HG03045 (cell line): ENCODE measurements around the gene RTN4RL2.

Experiments used
- ATAC-seq: cut with Tn5 transposase; IDR thresholded peaks from one replicate; pipeline ENCODE4 v1.9.1; 2021; ENCODE audit warnings: mild to moderate bottlenecking, moderate library complexity; ENCODE audit not compliant: unreplicated experiment

The RTN4RL2 gene

GRCh38 chr11:57498540-57498939, 38.2 kb downstream of the RTN4RL2 start:
- no peak for ATAC-seq

DNA sequence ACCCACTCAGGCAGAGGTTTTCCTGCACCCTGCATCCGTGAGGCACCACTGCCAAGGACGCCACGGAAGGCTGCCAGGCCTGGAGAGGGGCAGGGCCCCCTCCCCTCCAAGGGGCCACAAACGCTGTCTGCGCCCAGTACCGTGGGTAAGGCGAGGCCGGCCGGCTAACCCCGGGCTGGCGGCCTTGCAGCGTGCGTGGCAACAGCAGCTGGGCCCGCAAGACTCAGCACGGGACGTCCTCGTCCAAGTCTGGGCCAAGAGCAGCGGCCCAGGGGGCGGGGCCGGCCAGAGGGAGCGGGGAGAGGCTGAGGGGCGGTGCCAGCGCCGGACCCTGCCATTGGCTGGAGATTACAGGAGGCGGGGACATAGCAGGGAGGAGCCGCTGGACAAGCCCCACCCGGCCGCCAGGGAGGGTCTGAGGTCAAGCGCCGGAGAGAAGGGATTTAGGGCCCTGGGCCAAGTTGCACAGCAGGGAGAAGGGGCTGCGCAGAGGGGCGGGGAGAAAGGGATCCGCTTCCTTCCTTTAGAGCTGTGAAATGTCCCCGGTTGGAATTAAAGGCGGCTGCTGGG, 39.2 kb downstream of the RTN4RL2 start:
- ATAC-seq: peak; percentile 94

- ATAC-seq: no peak
Observed at GRCh38 chr11:57499983-57500461, 39.7 kb downstream of the RTN4RL2 start.

DNA sequence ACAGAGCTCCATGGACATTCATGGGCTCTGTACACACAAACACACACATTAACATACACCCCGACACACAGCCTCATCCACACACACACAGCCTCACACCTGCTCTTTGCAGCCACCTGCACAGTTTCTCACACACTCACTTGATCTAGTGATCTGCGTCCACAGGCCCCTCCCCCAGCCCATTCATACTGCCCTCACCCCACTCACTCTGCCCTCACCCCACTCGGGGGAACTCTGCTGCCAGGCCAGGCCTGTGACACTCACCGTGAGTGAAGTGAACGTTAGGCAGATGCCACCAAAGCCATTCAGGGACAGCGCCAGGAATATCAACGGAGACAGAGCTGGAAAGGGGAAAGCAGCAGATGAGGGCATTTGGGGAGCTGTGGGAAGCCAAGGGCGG, 40.2 kb downstream of the RTN4RL2 start:
- ATAC-seq: no peak

DNA sequence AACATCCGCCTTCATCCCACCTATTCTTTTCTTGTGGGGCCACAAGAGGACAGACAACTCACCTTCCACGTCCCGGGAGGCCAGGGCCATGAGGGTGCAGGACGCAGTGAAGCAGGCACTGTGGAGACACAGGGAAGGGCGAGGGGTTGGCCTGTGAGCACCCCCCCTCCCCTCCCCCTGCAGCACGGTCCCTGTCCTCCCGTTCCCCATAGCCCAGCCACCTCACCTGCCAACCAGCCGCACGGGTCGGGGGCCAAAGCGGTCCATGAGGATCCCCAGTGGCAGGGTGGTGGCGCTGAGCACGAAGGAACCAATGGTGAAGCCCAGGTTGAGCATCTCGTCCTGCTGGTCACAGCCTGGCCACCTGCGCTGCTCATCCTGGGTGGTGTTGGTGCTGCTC, 40.6 kb downstream of the RTN4RL2 start:
- no peak for ATAC-seq

DNA sequence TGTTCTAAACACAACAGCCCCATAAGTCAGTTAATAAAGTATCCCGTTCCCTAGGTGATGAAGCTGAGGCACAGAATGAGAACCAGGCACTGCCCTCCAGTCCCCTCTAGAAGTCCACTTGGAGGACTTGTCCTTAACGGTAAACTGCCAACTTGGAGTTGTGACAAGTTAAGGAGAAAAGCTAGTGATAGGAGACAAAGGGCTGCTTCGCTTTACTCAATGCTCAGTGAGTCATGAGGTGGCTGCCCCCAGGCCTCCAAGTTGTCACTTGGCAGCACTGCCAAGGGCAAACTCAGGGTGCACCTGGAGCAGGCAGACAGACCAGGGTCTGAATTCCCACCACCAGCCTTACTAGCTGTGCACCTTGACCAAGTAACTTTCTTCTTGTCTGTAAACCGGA, 41.6 kb downstream of the RTN4RL2 start:
- ATAC-seq: no peak

DNA sequence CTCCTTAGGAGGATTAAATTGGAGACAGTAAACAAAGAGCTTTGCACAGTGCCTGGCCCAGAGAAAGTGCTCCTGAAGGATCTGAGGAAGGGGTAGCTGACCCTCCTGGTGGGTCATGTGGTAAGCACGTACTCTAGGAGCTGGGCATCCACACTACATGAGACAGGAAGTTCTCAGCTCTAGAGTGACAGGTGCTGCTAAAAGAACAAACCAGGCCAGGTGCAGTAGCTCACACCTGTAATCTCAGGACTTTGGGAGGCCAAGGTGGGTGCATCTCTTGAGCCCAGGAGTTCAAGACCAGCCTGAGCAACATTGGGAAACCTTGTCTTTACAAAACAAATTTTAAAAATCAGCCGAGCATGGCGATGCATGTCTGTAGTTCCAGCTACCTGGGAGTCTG, 42.0 kb downstream of the RTN4RL2 start:
- no peak for ATAC-seq

DNA sequence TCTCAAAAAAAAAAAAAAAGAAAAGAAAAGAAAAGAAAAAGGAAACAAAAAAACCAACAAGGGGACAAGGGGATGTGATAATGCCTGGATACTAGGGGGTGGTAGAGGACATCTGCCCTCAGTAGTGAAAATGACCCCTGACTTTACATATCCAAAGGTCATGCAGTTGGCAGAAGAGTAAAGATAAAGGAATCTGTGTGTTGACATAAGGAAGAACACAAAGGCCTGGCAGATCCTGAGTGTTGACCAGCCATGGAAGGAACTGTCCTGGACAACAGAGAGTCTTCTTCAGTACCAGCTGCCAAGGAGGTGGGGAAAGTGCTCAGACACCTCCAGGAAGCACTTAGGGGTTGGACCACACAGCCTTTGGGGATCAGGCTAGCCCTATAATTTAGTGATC, 42.5 kb downstream of the RTN4RL2 start:
- no peak for ATAC-seq

GRCh38 chr11:57504511-57504910, 44.2 kb downstream of the RTN4RL2 start:
- ATAC-seq: no peak

DNA sequence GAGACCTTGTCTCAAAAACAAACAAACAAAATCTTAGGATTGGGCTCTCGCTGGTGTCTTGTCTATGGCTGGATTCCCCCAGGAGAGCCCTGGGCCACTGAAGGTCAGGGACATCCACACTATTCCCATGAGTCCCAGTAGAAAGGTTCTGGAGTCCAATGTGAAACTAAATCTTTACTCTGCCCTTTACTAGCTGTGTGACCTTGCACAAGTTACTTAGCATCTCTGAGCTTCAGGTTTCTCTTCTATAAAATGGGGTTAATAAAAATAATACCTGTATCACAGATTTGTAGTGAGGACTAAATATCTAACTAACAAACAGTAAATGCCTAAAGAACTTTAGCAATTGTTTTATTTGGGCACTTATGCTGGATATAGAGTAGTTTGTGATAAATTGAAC, 46.2 kb downstream of the RTN4RL2 start:
- no peak for ATAC-seq

- no peak for ATAC-seq
Observed at GRCh38 chr11:57508341-57509170, 48.2 kb downstream of the RTN4RL2 start.

DNA sequence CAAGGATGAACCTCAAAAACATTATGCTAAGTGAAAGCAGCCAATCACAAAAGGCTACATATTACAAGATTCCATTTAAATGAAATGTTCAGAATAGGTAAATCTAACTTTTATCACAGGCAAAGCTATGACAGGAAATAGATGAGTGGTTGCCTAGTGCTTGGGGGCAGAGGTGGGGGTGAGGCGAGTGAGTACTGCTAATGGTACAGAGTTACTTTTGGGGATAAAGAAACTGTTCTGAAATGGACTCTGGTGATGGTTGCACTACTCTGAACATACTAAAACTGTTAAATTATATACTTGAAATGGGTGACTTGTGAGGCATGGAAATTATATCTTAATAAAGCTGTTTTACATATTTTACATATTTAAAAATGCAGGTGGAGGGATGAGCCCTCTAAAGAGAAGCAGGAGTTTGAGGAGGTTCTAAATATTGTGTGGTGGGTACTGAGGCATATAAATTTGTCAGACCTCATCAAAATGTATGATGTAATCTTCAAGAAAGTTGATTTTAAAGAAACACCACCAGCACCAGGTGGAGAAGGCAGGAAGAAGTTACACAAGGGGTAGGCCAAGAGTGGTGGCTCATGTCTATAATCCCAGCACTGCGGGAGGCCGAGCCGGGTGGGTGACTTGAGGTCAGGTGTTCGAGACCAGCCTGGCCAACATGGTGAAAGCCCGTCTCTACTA, 51.6 kb downstream of the RTN4RL2 start:
- ATAC-seq: no peak

GRCh38 chr11:57512646-57513451, 52.5 kb downstream of the RTN4RL2 start:
- no peak for ATAC-seq

- no peak for ATAC-seq
Observed at GRCh38 chr11:57513452-57513795, 53.1 kb downstream of the RTN4RL2 start.

GRCh38 chr11:57513911-57514537, 53.7 kb downstream of the RTN4RL2 start:
- ATAC-seq: peak; percentile 33

GRCh38 chr11:57514538-57515331, 54.4 kb downstream of the RTN4RL2 start:
- ATAC-seq: peak; percentile 44

- peak; percentile 42 for ATAC-seq
Observed at GRCh38 chr11:57515332-57516060, 55.2 kb downstream of the RTN4RL2 start, which contains the start of gene SLC43A1. Gene SLC43A1, minus strand, starts transcription at chr11:57515702. Its CDS starts 1,591 bp downstream, at chr11:57514111.

DNA sequence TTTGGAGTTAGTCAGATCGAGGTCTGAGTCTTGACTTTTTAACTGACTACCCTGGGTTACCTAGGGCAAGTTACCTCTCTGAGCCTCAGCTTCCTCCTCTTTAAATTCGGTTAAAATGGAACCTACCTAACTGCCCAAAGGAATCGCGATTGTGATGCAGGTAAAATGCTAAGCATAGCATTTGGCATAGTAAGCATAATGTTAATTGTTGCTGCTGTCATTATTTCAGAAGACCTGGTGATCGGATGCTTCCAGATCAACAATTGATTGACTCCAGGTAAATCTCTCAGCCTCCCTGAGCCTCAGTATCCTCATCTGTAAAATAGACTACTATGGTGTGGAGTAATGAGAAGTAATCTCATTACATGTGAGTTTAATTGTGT, 55.7 kb downstream of the RTN4RL2 start:
- ATAC-seq: no peak

GRCh38 chr11:57521116-57521515, 60.8 kb downstream of the RTN4RL2 start:
- ATAC-seq: no peak
